Stimulated activated naive B cell treated with anti-CD40 and anti-IgM and Interleukin-4, amounts not matched to agents 10 μg/mL and 1 μg/mL and 100 μg/mL, for 72 hours (primary cell): ENCODE data around the gene ANKS1B.
A peak's percentile ranks its signal among the peaks of the same experiment; 100 is the strongest.

Experiments
- ATAC-seq, 2 donors: fragments of 150-1000 bp; cut with Tn5 transposase; replicated peaks; 2 replicates each; pipeline ENCODE4 v1.10.0; 2021; ENCODE audit warnings: moderate library complexity in 1 of 2
- DNase-seq: peaks from one replicate; pipeline ENCODE4 v3.0.0; 2021
- H3K27ac Mint-ChIP-seq: one replicate; pipeline ENCODE4 v1.8.0; 2022; ENCODE audit warnings: mild to moderate bottlenecking, mixed read lengths
- H3K27me3 Mint-ChIP-seq, 2 donors: one replicate each; pipeline ENCODE4 v1.8.0; 2022; ENCODE audit warnings: mixed read lengths in 2 of 2
- H3K36me3 Mint-ChIP-seq, 2 donors: one replicate each; pipeline ENCODE4 v1.8.0; 2022; ENCODE audit warnings: mixed read lengths in 2 of 2, mild to moderate bottlenecking in 1 of 2
- H3K4me1 Mint-ChIP-seq, 2 donors: one replicate each; pipeline ENCODE4 v1.8.0; 2022; ENCODE audit warnings: mixed read lengths in 2 of 2, mild to moderate bottlenecking in 1 of 2
- H3K4me3 Mint-ChIP-seq, 2 donors: one replicate each; pipeline ENCODE4 v1.8.0; 2022; ENCODE audit warnings: mild to moderate bottlenecking in 2 of 2, mixed read lengths in 2 of 2, moderate library complexity in 1 of 2
- H3K9me3 Mint-ChIP-seq, 2 donors: one replicate each; pipeline ENCODE4 v1.8.0; 2022; ENCODE audit warnings: mixed read lengths in 2 of 2, mild to moderate bottlenecking in 1 of 2

ANKS1B gene

GRCh38 chr12:98744680-98745079 lies 1240.1 kb downstream of the ANKS1B start:
- Mint-ChIP-seq H3K27me3 (peaks cover 49 to 50% of the 10 kb centered on the region in 2 donors), H3K36me3 (peaks cover 0 to 2% of the 10 kb centered on the region in 2 donors), H3K27ac (no peak overlapping the region), H3K9me3 (peaks cover 5% of the 10 kb centered on the region in 2 donors), H3K4me1 (peaks cover 8 to 9% of the 10 kb centered on the region in 2 donors), H3K4me3 (no peak overlapping the region)
- DNase-seq (no peak), ATAC-seq (no peak)

GRCh38 chr12:98743362-98743953 lies 1241.3 kb downstream of the ANKS1B start:
- Mint-ChIP-seq H3K27me3 (peaks cover 40 to 44% of the 10 kb centered on the region in 2 donors), H3K36me3 (peaks cover 0 to 2% of the 10 kb centered on the region in 2 donors), H3K4me3 (no peak overlapping the region), H3K27ac (no peak overlapping the region), H3K4me1 (peaks cover 8 to 9% of the 10 kb centered on the region in 2 donors), H3K9me3 (peaks cover 5% of the 10 kb centered on the region in 2 donors)
- ATAC-seq: peak; percentile 64 to 66
- DNase-seq: no peak

- no peak for DNase-seq
- Mint-ChIP-seq H3K27me3 (peaks cover 23 to 27% of the 10 kb centered on the region in 2 donors), H3K4me3 (no peak overlapping the region), H3K9me3 (peaks cover 5% of the 10 kb centered on the region in 2 donors), H3K27ac (peak overlapping the region; percentile 20), H3K4me1 (peaks cover 8 to 9% of the 10 kb centered on the region in 2 donors), H3K36me3 (peaks cover 0 to 2% of the 10 kb centered on the region in 2 donors)
- no peak for ATAC-seq
These were observed 1243.0 kb downstream of the ANKS1B start for GRCh38 chr12:98741556-98742265.

- ATAC-seq (peak in 1 of 2 donors; percentile 22), DNase-seq (no peak)
- Mint-ChIP-seq H3K36me3 (peaks cover 2% of the 10 kb centered on the region in 2 donors), H3K27ac (no peak overlapping the region), H3K9me3 (peaks cover 5% of the 10 kb centered on the region in 2 donors), H3K4me1 (peaks cover 5 to 6% of the 10 kb centered on the region in 2 donors), H3K4me3 (no peak overlapping the region), H3K27me3 (peaks cover 17 to 22% of the 10 kb centered on the region in 2 donors)
These were observed 1243.6 kb downstream of the ANKS1B start for GRCh38 chr12:98741196-98741555.

- Mint-ChIP-seq H3K27ac (no peak overlapping the region), H3K4me3 (no peak overlapping the region)
- no peak for ATAC-seq
These were observed 1244.0 kb downstream of the ANKS1B start for GRCh38 chr12:98740751-98741150.

GRCh38 chr12:98738539-98738938 lies 1246.2 kb downstream of the ANKS1B start:
- H3K27me3 Mint-ChIP-seq: peaks cover 11 to 18% of the 10 kb centered on the region in 2 donors
- no peak overlapping the region for H3K27ac Mint-ChIP-seq
- ATAC-seq (no peak), DNase-seq (no peak)
- peaks cover 5% of the 10 kb centered on the region in 2 donors for H3K9me3 Mint-ChIP-seq
- H3K36me3 Mint-ChIP-seq: peaks cover 8 to 13% of the 10 kb centered on the region in 2 donors
- peaks cover 0 to 2% of the 10 kb centered on the region in 2 donors for H3K4me1 Mint-ChIP-seq
- no peak overlapping the region for H3K4me3 Mint-ChIP-seq

More at GRCh38 chr12:98740751-98741150, 1244.0 kb downstream of the ANKS1B start:
- peaks cover under 1 to 2% of the 10 kb centered on the region in 2 donors for H3K4me1 Mint-ChIP-seq
- DNase-seq: no peak
- H3K27me3 Mint-ChIP-seq: peaks cover 13 to 18% of the 10 kb centered on the region in 2 donors
- peaks cover 5% of the 10 kb centered on the region in 2 donors for H3K9me3 Mint-ChIP-seq
- peaks cover 3 to 6% of the 10 kb centered on the region in 2 donors for H3K36me3 Mint-ChIP-seq

- DNase-seq: no peak
- no peak for ATAC-seq
- H3K4me1 Mint-ChIP-seq: peaks cover 0 to 2% of the 10 kb centered on the region in 2 donors
These were observed 1246.7 kb downstream of the ANKS1B start for GRCh38 chr12:98738002-98738401.

GRCh38 chr12:98737322-98737712 lies 1247.4 kb downstream of the ANKS1B start:
- no peak for DNase-seq
- H3K27me3 Mint-ChIP-seq: peaks cover 11 to 12% of the 10 kb centered on the region in 2 donors
- peaks cover 11 to 16% of the 10 kb centered on the region in 2 donors for H3K36me3 Mint-ChIP-seq
- H3K9me3 Mint-ChIP-seq: peaks cover 5% of the 10 kb centered on the region in 2 donors
- H3K4me3 Mint-ChIP-seq: no peak overlapping the region
- peaks cover 0 to 2% of the 10 kb centered on the region in 2 donors for H3K4me1 Mint-ChIP-seq
- no peak overlapping the region for H3K27ac Mint-ChIP-seq
- ATAC-seq: no peak

More at GRCh38 chr12:98738002-98738401, 1246.7 kb downstream of the ANKS1B start:
- Mint-ChIP-seq H3K9me3 (peaks cover 5% of the 10 kb centered on the region in 2 donors), H3K27me3 (peaks cover 11 to 13% of the 10 kb centered on the region in 2 donors), H3K4me3 (no peak overlapping the region), H3K36me3 (peaks cover 11 to 16% of the 10 kb centered on the region in 2 donors), H3K27ac (no peak overlapping the region)

GRCh38 chr12:98736352-98737321 lies 1248.1 kb downstream of the ANKS1B start:
- Mint-ChIP-seq H3K4me1 (peaks cover 0 to 1% of the 10 kb centered on the region in 2 donors), H3K4me3 (no peak overlapping the region), H3K27ac (no peak overlapping the region), H3K9me3 (peaks cover 5% of the 10 kb centered on the region in 2 donors), H3K36me3 (peaks cover 11 to 16% of the 10 kb centered on the region in 2 donors), H3K27me3 (peaks cover 8 to 9% of the 10 kb centered on the region in 2 donors)
- DNase-seq: no peak
- ATAC-seq: no peak

GRCh38 chr12:98735821-98736220 lies 1248.9 kb downstream of the ANKS1B start:
- H3K27me3 Mint-ChIP-seq: peaks cover 0 to under 1% of the 10 kb centered on the region in 2 donors
- H3K4me3 Mint-ChIP-seq: no peak overlapping the region
- DNase-seq (no peak), ATAC-seq (no peak)
- peaks cover 12 to 19% of the 10 kb centered on the region in 2 donors for H3K36me3 Mint-ChIP-seq
- no peaks in the 10 kb centered on the region for H3K9me3 Mint-ChIP-seq
- no peak overlapping the region for H3K27ac Mint-ChIP-seq
- no peaks in the 10 kb centered on the region for H3K4me1 Mint-ChIP-seq

GRCh38 chr12:98733667-98734350 lies 1250.9 kb downstream of the ANKS1B start:
- ATAC-seq (no peak), DNase-seq (no peak)
- no peaks in the 10 kb centered on the region for H3K27me3 Mint-ChIP-seq
- H3K4me3 Mint-ChIP-seq: no peak overlapping the region
- no peaks in the 10 kb centered on the region for H3K4me1 Mint-ChIP-seq
- H3K27ac Mint-ChIP-seq: no peak overlapping the region
- H3K9me3 Mint-ChIP-seq: no peaks in the 10 kb centered on the region
- peaks cover 20 to 23% of the 10 kb centered on the region in 2 donors for H3K36me3 Mint-ChIP-seq

- no peaks in the 10 kb centered on the region for H3K9me3 Mint-ChIP-seq
- ATAC-seq: no peak
- H3K27ac Mint-ChIP-seq: no peak overlapping the region
- peaks cover 3 to 5% of the 10 kb centered on the region in 2 donors for H3K4me1 Mint-ChIP-seq
- H3K36me3 Mint-ChIP-seq: peaks cover 25% of the 10 kb centered on the region in 2 donors
- no peak overlapping the region for H3K4me3 Mint-ChIP-seq
- H3K27me3 Mint-ChIP-seq: no peaks in the 10 kb centered on the region
- DNase-seq: no peak
These were observed 1254.3 kb downstream of the ANKS1B start for GRCh38 chr12:98730412-98730811.

- no peak overlapping the region for H3K27ac Mint-ChIP-seq
These were observed 1257.5 kb downstream of the ANKS1B start for GRCh38 chr12:98727196-98727595.

More at GRCh38 chr12:98727196-98727595, 1257.5 kb downstream of the ANKS1B start:
- ATAC-seq (peak; percentile 38 to 51), DNase-seq (no peak)
- Mint-ChIP-seq H3K4me3 (no peak overlapping the region), H3K36me3 (peaks cover 28 to 32% of the 10 kb centered on the region in 2 donors), H3K4me1 (peaks cover 4 to 5% of the 10 kb centered on the region in 2 donors), H3K27me3 (no peaks in the 10 kb centered on the region), H3K9me3 (no peaks in the 10 kb centered on the region)
